Measurements from ENCODE around the gene DDX47.

Gene DDX47

GRCh38 chr12:12877781-12878455 is 64.8 kb downstream of the DDX47 start:
- no peak for DNase-seq
